ENCODE results near the gene RING1. TPM values are rescaled to one million over a fixed set of nuclear protein-coding genes. Genes with fewer than 3 reads are reported as not detected.

The RING1 gene
- total RNA-seq, 1 donor from 2014 or later: 44.5 TPM

GRCh38 chr6:33248643-33248931 is 40.3 kb downstream of the RING1 start:
- peaks cover 9% of the 10 kb centered on the region for H3K36me3 Mint-ChIP-seq (ENCODE audit: low read depth)
- peak overlapping the region; percentile 97 for H3K27ac Mint-ChIP-seq (ENCODE audit: unreplicated experiment)
- H3K4me1 Mint-ChIP-seq (ENCODE audit: low read depth): peaks cover 43% of the 10 kb centered on the region
- peak overlapping the region; percentile 87 for H3K4me3 Mint-ChIP-seq (ENCODE audit: unreplicated experiment)
- TF ChIP-seq CTCF (IDR thresholded peaks at IDR 0.05): peak; percentile 69
- H3K27me3 Mint-ChIP-seq (ENCODE audit: low read depth): peaks cover 2% of the 10 kb centered on the region
- no peak for DNase-seq (ENCODE audit: low spot score)
- no peaks in the 10 kb centered on the region for H3K9me3 Mint-ChIP-seq (ENCODE audit: low read depth)

GRCh38 chr6:33248932-33249731 is 40.8 kb downstream of the RING1 start:
- H3K27ac Mint-ChIP-seq (ENCODE audit: unreplicated experiment): peak overlapping the region; percentile 97
- peaks cover 9% of the 10 kb centered on the region for H3K36me3 Mint-ChIP-seq (ENCODE audit: low read depth)
- peak overlapping the region; percentile 87 for H3K4me3 Mint-ChIP-seq (ENCODE audit: unreplicated experiment)
- no peaks in the 10 kb centered on the region for H3K27me3 Mint-ChIP-seq (ENCODE audit: low read depth)
- peak; percentile 97 for DNase-seq (ENCODE audit: low spot score)
- H3K4me1 Mint-ChIP-seq (ENCODE audit: low read depth): peaks cover 43% of the 10 kb centered on the region
- no peaks in the 10 kb centered on the region for H3K9me3 Mint-ChIP-seq (ENCODE audit: low read depth)
- no peak for TF ChIP-seq CTCF (IDR thresholded peaks at IDR 0.05)

GRCh38 chr6:33249732-33250630 is 41.7 kb downstream of the RING1 start:
- no peak for DNase-seq (ENCODE audit: low spot score)
- H3K4me3 Mint-ChIP-seq (ENCODE audit: unreplicated experiment): peak overlapping the region; percentile 87
- H3K9me3 Mint-ChIP-seq (ENCODE audit: low read depth): no peaks in the 10 kb centered on the region
- H3K27ac Mint-ChIP-seq (ENCODE audit: unreplicated experiment): peak overlapping the region; percentile 97
- H3K4me1 Mint-ChIP-seq (ENCODE audit: low read depth): peaks cover 43% of the 10 kb centered on the region
- H3K36me3 Mint-ChIP-seq (ENCODE audit: low read depth): peaks cover 9% of the 10 kb centered on the region
- H3K27me3 Mint-ChIP-seq (ENCODE audit: low read depth): no peaks in the 10 kb centered on the region
- TF ChIP-seq CTCF (IDR thresholded peaks at IDR 0.05): no peak

GRCh38 chr6:33250731-33251130 is 42.4 kb downstream of the RING1 start:
- Mint-ChIP-seq H3K27me3 (ENCODE audit: low read depth) (no peaks in the 10 kb centered on the region), H3K9me3 (ENCODE audit: low read depth) (no peaks in the 10 kb centered on the region), H3K36me3 (ENCODE audit: low read depth) (peaks cover 9% of the 10 kb centered on the region), H3K4me1 (ENCODE audit: low read depth) (peaks cover 43% of the 10 kb centered on the region), H3K27ac (ENCODE audit: unreplicated experiment) (peak overlapping the region; percentile 97), H3K4me3 (ENCODE audit: unreplicated experiment) (peak overlapping the region; percentile 87)
- TF ChIP-seq CTCF (IDR thresholded peaks at IDR 0.05): no peak
- DNase-seq (ENCODE audit: low spot score): no peak

GRCh38 chr6:33251395-33252012 is 43.2 kb downstream of the RING1 start:
- Mint-ChIP-seq H3K4me3 (ENCODE audit: unreplicated experiment) (no peak overlapping the region), H3K9me3 (ENCODE audit: low read depth) (no peaks in the 10 kb centered on the region), H3K4me1 (ENCODE audit: low read depth) (peaks cover 43% of the 10 kb centered on the region), H3K27ac (ENCODE audit: unreplicated experiment) (peak overlapping the region; percentile 42), H3K36me3 (ENCODE audit: low read depth) (peaks cover 9% of the 10 kb centered on the region), H3K27me3 (ENCODE audit: low read depth) (no peaks in the 10 kb centered on the region)
- no peak for DNase-seq (ENCODE audit: low spot score)
- TF ChIP-seq CTCF (IDR thresholded peaks at IDR 0.05): no peak
